GM19043 (cell line): Measurements from ENCODE around the gene ZC3H12C.
"Not testable (repeated sequence)": the region's sequence is repeated elsewhere in the genome, so short reads cannot be mapped to it uniquely, and the experiment has no call there.

Experiments
- ATAC-seq: cut with Tn5 transposase; IDR thresholded peaks from one replicate; pipeline ENCODE4 v1.9.1; 2021; ENCODE audit warnings: low read depth; ENCODE audit not compliant: unreplicated experiment

Gene ZC3H12C

DNA sequence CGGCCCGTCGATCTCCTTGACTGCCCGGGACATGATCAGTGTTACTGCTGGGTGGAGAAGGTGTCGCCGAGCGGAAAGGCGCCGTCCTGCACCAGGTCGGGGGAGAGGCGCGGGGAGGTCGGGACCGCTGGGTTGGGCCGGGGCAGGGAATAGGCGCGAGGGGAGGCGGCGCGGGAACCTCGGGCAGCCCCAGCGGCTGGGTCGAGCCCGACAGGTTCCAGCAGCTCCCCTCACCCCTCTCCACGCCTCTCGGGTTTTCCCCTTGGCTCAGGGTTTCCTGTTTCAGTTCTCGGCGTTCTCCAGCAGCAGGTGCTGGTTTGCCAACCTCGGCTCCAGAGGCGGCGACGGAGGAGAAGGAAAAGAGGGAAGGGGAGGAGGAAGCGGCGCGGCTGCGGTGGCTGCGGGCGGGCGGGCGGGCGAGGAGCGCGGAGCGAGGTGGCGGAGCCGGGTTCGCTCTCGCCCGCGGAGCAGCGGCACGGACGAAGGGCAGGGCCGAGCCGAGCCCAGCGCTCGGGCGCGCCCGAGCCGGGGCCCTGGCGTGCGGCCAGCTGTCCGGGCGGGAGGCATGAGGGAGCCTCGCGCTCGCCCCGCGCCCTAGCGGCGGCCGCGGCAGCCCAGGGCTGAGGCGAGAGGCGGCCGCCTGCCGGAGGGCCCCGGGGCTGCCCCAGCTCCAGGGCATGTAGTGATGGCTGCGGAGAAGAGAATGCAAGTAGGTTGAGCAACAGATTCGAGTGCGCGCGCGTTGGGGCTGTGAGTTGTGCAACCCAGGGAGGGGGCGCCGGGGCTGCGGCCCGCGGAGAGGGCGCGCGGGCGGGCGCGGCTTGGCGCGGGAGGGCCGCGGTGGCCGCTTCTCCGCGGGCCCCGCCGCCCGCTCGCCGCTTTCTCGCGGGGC is at the start of gene ZC3H12C:
TSS of gene ZC3H12C (plus strand) at position 878 of the 892 bp plus-strand sequence. CDS start 20 bp downstream, outside the sequence.
- peak; percentile 55 for ATAC-seq

DNA sequence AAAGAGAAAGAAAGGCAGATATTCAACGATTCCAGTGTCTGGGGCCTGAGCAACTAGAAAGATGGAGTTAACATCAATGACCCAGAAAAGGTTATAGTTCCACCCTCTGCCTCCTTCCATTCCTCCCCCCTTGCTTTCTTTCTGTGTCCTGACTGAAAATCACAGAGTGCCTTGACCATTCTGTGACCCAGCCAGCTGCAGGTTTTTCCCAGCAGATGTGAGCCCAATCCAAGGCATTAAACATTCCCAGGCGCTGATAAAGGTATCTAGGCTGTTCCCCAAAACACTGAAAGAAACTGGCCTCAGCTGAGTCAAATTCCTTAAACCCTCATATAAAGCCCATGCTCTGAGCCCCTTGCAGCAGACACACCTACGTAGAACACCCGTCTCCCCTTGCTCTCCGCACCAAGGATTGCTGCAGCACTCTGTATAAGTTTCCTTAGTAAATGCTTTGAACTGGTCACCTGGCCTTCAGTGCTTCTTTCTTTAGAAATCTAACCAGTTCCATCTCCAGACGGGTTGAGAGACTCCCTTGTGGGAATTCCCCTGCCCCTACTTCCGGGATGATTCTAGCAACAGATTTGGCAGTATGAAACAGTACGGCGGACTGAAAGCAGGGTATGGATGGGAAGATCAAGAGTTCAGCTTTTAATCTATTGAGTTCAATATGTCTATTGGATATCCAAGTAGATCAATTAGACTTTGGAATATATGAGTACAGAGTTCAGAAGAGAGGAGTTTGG is 48.8 kb upstream of the ZC3H12C start:
- ATAC-seq, result no peak

DNA sequence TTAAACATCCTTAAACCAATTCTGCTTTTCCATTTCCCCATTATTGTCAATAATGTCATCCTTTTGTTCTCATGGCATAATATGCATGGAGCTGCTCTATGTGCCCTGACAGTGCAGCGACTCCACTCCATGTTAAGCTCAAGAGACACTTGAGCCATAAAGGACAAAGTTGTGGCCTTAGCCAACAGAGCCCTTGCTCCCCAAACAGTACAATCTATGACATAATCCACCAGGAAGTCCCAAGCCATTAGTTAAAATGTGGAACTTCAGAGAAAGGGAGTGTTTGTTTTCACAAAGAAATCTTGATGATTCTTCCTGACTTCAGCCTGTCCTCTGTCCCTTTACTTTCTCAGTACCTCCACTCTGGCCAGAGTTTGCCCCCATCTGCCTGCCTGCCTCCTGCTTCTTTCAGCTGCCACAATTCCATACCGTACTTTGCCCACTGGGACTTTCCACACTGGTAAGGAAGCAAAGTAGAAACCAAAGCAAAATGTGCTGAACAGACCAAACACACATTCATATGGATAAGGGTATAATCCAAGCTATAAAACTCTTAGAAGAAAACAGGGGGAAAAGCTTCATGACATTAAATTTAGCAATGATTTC is 46.3 kb upstream of the ZC3H12C start:
- no peak for ATAC-seq

- no peak for ATAC-seq
Observed at GRCh38 chr11:110049501-110050200, 43.5 kb upstream of the ZC3H12C start.

- no peak for ATAC-seq
Observed at GRCh38 chr11:110050201-110050506, 43.0 kb upstream of the ZC3H12C start.

DNA sequence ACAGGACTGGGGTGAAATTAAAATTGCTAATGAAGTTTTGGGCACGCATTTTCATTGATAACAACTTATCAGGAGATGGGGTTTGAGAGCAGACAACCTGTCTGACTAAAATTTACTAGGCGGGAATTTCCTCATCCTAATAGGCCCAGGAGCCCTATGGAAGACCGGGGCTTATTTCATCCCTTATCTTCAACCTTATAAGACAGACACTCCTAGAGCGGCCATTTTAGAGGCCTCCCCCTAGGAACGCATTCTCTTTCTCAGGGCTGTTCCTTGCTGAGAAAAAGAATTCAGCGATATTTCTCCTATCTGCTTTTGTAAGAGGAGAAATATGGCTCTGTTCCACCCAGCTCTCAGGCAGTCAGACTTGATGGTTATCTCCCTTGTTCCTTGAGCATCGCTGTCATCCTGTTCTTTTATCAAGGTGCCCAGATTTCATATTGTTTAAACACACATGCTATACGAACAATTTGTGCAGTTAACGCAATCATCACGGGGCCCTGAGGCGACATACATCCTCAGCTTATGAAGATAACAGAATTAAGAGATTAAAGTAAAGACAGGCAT is 39.3 kb upstream of the ZC3H12C start:
- ATAC-seq, result no peak

DNA sequence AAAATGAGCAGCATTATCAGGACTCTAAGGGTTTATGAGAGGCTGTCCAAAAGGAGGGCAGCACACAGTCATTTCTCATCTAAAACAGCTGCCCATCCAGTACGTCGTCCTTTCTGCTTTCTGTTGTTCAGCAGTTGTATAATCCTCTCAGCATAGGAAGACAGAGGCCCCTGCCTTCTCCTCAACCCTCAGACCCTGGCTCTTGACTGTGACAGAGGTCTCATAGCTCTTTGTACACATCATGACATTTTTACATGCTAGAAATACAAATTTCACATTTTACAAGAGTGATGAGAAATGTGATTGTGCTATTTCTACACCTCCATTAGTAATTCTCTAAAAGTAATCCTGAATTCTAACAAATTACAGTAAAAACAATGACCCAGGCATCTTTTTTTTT is 36.2 kb upstream of the ZC3H12C start:
- ATAC-seq, result no peak

DNA sequence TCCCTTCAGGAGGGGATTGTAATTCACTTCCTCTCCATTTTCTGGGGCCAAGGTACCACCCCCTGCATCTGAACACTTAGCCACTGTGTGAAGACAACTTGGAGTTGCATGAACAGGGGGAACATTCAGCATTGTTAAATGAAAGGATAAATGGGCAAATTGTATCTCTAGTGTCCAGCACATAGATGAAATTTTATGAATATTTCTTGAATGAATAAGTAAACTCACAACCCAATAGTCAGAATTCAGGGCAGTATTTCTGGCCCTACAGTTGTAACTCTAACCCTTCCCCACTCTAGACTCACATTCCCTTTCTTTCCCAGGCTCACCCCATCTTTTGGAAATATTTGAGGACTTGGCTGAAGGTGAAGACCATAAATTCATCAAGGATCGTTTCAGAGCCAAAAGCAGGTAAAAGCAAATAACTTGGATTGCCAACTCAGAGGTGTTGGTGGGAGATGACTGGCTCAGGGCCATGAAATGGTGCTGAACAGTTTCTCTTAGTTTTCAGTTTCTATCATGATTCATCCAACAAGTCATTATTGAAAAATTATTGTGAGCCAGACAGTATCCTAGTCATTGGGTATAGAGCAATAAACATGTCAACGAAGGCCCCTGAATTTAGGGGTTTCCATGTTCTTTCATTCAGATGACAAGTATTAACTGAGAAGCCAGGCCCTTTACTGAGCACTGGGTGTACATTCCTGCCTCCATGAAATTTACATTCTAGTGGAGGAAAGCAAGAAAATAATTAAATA is 33.3 kb upstream of the ZC3H12C start:
- ATAC-seq, result no peak

DNA sequence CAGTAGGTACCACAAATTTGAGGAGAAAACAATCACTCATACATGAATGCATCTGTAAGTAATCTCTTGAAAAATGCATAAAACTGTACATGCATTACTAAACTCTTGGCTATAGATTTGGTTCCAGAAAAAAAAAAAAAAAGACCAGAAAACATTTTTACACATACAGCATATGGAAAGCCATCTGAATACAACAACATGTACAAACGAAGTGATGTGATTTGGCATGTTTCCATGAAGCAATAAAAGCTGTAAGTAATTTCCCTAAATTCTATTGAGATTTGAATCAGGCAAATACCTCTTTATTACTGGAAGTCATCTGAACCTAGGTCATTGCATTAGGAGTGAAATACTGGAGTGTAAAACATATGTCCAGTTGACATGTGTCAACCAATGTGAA is 31.9 kb upstream of the ZC3H12C start:
- no peak for ATAC-seq

DNA sequence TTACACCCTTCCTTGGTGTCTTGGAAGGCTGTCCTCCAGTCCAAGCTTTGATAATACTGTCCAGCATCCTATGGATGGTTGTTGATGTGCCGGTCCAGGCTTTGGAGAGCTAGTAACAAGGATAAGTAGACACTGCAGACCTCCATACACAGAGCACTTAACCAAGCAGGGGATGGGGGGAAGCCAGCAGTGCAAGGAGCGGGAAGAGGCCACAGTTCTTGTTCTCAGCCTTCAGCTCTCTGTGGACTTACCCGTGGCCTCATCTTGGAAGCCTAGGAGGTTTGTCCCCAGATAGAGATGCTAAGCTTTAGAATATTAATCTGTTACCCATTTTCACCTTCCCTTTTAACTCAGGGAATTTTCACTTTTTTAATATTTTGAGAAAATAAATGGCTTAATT is 30.9 kb upstream of the ZC3H12C start:
- ATAC-seq, result no peak

GRCh38 chr11:110065189-110065588 is 28.0 kb upstream of the ZC3H12C start:
- no peak for ATAC-seq

DNA sequence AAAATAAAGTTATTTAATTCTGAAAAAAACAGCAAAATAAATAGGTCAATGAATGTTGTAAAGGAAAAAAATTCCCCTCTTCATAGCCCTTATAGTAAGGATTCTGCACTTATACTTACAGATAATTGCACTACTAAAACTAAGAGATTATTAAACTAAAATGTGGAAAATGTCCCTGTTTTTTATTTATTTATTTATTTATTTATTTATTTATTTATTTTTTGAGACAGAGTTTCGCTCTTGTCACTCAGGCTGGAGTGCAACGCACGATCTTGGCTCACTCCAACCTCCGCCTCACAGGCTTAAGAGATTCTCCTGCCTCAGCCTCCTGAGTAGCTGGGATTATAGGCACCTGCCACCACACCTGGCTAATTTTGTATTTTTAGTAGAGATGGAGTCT is 25.2 kb upstream of the ZC3H12C start:
- not testable (repeated sequence) for ATAC-seq

- ATAC-seq, result peak; percentile 39
Observed at GRCh38 chr11:110069158-110069737, 23.9 kb upstream of the ZC3H12C start.

DNA sequence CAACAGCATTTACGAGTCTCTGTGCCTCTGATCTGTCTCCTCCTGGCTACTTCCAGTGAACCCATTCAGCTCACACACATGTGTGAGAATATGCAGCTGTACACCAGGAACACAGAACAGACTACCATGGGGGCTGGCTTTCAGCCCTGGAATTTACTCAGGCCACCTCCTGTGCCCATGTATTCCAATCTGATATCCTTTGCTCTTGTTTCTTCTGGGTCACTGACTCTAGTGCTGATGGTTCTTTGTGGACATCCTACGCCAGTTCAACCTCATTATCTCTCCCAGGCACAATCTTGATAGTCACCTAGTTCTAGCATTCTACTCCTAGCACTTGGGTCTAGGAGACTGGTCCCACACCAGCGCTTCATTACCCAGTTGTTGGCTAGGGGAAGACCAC is 23.0 kb upstream of the ZC3H12C start:
- ATAC-seq, result no peak

DNA sequence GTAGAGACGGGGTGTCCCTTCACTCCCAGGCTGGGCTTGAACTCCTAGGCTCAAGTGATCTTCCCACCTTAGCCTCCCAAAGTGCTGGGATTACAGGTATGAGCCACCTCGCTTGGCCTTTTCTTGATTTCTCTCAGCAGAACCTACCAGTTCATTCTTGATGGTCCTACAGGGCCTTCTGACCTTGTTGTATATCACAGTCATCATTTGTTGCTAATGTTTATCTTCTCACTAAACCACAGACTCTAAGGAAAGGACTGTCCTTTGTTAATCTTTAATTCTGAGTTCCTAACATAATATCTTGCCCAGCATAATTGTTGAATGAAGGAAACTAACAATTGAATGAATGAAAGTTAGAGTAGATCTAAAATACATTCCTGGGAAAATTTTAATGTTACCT is 22.0 kb upstream of the ZC3H12C start:
- peak; percentile 54 for ATAC-seq

DNA sequence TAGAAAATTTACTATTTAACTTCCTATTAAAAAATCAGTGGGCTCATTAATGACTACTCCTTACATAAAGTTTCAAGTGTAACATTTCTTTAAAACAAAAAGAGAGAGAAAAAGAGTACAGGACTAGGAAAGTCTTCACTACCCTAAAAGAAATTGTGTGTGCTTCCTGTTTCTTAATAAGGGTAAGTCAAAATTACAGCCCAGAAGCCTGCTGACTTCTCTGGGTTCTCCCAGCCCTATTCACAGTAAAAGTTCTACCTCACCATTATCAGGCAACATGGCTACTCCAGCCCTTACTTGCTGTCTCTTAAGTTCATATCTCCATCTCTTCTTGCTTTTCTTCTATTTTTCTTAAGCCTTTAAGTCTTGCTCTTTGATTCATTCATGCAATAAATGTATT is 20.3 kb upstream of the ZC3H12C start:
- no peak for ATAC-seq

DNA sequence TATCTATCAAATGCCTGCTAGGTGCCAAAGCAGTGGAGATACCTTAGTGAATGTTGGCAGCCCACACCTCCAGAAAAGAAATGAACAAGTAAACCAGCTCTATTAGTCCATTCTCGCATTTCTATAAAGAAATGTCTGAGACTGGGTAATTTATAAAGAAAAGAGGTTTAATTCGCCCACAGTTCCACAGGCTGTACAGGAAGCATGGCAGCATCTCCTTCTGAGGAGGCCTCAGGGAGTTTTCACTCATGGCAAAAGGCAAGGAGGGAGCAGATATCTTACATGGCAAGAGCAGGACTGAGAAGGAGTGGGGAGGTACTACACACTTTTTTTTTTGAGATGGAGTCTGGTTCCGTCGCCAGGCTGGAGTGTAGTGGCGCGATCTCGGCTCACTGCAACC is 18.7 kb upstream of the ZC3H12C start:
- ATAC-seq, result no peak

GRCh38 chr11:110075105-110075846 is 17.9 kb upstream of the ZC3H12C start:
- no peak for ATAC-seq

- no peak for ATAC-seq
Observed at GRCh38 chr11:110075847-110076208, 17.4 kb upstream of the ZC3H12C start.
